ENCODE data around the gene RET.

RET gene

GRCh38 chr10:43076876-43077420, at the start of gene RET:
Gene RET, plus strand, starts transcription at chr10:43077069. Its CDS starts 190 bp downstream, at chr10:43077259.
- no peak for DNase-seq

DNA sequence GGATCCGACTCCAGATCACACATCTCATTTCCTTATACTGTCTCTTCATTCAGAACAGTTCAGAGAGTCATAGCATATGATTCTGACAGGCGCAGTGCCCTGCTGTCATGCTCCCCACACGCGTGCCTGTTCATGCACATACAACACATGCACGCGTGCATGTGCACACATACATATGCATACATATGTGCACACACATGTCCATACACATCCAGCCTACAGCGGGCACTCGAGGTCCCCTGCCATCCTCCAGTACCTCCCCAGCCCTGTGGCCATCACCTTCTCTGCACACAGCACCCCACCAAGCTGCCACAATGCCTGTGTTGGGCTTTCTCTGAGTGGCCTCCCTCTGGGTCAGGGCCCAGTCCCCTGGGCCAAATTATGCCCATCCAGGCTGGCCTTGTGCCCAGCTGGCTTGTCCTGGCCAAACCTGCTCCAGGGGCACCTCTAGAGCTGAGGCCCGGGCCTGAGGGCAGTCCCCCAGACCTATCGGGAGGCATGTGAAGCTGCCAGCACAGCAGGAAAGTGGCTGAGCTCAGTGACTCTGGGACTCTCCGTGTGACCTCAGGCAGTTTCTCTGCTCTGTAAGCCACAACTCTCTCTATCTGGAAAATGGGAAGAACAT, 49.4 kb upstream of the RET start:
- DNase-seq, result no peak

DNA sequence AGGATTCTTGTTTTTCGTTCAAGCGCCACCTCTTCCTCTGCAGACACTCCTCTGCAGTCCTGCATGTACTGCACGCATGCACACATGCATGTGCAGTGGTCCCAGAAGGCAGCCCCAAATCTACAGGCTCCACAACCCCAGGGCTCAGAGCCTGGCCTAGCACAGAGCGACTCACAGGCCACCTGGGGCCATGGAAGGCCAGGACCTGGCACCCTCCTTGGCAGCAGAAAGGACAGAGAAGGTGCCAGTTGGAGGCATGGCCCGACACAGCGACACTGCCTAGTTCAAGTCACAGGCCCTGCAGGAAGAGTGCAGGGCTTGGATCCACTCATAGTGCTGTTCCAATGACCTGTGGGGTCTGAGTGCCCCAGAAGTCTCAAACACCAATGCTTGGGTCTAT, 48.7 kb upstream of the RET start:
- no peak for DNase-seq

DNA sequence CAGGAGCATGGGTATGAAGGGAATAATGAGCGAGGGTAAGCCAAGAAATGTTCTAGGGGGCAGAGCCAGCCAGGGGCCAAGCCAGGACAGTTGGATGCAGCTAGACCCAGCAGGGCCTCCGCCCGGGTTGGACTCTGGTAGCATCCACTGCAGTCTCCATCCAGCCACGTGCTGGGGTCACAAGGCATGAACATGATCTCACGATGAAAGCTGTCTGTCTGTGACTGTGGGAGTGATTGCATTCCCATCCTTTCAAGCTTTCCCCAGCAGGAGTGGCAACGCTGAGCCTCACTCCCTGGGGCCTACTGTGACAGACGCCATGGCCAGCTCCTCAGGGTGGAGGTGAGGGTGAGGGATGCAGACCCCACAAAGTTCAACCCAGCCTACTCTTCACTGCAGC, 47.8 kb upstream of the RET start:
- no peak for DNase-seq

DNA sequence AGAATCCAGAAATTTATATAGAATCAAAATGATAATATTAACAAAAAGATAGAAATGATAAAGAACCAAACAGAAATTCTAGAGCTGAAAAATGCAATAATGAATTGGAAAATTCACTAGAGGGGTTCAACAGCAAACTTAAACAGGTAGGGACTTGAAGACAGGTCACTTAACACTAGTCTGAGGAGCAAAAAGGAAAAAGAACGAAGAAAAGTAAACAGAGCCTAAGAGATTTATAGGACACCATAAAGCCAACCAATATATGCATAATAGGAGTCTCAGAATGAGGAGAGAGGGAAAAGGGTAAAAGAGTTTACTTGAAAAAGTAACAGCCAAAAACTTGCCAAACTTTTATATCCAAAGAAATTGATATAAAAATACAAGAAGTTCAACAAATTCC, 44.3 kb upstream of the RET start:
- DNase-seq, result no peak

DNA sequence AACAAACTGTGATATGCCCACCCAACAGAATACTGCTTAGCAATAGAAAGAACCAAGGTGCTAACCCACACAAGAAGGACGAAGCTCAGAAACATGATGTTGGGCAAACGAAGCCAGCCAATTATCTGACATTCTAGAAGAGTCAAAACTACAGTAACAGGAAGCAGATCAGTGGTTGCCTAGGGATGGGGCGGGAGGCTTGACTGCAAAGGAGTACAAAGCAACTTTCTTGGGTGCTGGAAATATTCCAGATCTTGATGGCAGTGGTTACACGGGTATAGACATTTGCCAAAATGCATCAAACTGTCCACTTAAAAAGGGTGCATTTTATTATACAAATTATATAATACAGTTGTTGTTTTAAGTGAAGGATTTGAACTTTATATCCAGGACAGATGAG, 41.1 kb upstream of the RET start:
- DNase-seq, result no peak

GRCh38 chr10:43036481-43037428, 40.1 kb upstream of the RET start:
- DNase-seq, result no peak

GRCh38 chr10:43037440-43037839, 39.4 kb upstream of the RET start:
- no peak for DNase-seq

DNA sequence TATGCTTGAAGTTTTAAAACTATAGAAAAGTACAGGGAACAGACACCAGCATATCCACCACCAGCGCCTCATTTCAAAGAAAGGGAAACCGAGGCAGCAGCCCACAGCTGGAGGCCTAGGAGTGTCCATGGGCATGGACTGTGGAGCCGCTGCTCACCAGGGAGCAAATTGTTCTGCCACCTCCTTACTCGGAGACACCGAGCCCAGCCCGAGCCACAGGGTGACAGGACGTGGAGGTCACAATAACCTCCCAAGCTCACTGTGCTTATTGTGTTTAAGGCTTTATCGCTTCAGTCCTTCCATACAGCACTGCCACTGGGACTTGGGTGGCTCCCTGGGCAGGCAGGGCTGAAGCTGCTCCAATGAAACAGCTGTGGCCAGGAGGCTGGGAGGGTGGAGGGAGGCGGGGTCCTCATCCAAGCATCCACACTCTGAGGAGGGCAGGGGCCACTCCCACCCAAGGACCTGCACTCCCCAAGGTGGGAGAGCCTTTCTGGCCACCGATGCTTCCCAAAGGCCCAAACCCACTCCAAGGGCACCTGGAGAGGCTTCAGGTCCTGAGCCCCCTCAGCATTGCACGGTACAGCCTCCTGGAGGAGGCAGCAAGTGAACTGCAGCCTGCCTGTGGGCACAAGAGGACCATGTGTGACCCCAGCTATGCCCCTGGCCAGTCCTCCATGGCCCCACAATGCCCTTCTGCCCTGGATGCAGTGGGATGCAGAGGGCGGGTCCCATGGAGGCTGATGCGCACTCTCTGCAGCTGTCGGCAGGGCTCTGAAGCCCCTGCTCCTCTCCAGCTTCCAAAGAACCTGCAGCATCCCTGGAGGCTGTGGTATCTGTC, 38.7 kb upstream of the RET start:
- DNase-seq, result no peak

DNA sequence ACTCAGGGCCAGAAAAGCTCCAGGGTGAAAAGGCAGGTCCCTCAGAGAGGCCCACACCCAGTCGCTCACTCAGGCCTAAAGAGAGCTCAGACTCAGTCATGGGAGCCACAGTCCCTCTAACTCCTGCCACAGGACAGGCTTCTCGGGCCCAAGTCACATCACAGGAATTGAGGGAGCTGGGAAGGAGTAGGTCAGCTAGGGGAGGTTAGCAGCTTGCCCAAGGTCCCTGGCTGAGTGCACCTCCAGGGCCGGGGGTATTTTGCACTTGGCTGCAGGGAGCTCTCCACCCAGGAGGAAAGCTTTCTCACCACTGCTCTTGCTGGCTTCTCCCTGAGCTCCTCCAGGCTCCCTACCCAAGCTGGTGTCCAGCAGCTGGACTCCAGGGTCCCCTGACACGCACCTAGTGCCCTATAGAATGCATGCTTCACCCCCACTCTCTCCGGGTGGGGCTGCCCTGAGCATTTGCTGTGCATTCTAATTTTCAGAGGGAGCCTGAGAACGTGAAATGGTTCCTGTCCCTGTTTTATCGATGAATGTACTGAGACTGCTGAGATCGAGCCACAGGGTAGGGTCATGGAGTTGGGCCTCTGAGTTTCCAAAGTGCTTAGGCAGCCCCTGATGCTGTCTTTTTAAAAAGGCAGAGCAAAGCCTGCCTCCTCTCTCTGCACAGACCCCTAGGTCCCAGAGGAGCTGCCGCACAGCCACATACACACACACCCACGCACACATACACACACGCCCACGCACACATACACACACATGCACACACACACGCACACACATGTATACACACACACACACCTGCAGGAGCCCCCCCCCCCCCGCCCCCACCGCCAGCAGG, 37.9 kb upstream of the RET start:
- DNase-seq, result no peak

DNA sequence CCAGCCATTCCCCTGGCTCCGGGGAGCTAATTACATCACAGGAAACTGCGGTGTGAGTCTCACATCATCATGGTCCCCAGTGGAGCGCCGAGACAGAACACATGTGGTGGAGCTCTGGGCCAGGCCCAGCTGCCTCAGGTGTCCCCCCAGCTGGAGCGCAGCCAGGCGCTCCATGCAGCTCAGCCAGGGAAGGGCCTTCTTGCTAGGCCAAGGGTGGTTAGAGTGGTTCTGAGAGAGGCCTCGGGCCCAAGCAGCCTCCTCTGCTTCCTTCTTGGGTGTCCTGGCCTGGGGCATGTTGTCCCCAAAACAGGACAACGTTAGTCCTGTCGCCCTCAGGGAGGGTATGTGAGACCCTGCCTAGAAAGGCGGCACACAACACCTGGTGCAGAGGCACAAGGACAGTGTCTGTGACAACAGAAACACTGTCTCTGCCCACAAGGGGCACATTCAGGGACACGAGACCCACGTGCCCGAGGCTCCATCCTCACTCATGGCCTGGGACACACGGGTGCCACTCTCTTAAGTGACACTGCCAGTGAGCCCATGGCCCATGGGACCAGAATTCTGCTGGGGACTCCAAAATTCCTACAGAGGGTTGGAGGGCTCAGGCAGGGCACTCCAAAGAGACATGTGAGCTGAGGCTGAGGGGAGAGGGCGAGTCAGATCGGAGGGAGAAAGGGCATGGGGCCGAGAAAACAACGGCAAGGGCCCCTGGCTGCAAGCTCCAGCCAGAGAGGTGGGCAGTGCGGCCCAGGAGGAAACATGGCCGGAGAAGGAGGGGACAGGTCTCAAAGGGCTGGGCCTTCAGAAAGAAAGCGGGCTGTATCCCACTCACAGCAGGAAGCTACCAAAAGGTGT, 37.0 kb upstream of the RET start:
- DNase-seq, result no peak

DNA sequence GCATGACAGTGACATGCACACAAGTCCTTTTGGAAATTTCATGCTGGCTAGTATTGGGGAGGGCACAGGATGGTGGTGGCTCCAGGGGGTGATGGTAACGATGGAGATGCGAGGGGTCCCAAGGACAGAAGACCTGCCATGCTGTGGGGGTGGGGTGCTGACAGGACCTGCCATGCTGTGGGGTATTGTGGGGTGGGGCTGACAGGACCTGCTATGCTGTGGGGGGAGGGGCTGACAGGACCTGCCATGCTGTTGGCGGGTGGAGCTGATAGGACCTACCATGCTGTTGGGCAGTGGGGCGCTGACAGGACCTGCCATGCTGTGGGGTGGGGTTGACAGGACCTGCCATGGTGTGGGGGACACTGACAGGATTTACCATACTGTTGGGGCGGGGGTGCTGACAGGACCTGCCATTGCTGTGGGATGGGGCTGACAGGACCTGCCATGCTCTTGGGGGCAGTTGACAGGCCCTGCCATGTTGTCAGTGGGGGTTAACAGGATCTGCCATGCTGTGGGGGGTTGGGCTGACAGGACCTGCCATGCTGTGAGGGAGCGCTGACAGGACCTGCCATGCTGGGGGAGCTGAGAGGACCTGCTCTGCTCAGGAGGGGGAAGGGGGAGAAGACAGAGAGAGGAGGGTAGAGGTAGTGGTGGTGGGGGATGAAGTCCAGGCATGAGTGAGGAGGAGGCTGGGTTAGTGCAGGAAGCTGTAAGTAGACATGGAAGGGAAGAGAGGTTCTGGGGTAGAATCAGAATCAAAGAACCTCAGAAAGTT, 36.2 kb upstream of the RET start:
- DNase-seq, result no peak

- DNase-seq, result no peak
Observed at GRCh38 chr10:43041422-43042342, 35.2 kb upstream of the RET start.

- DNase-seq, result no peak
Observed at GRCh38 chr10:43042503-43043341, 34.1 kb upstream of the RET start.

DNA sequence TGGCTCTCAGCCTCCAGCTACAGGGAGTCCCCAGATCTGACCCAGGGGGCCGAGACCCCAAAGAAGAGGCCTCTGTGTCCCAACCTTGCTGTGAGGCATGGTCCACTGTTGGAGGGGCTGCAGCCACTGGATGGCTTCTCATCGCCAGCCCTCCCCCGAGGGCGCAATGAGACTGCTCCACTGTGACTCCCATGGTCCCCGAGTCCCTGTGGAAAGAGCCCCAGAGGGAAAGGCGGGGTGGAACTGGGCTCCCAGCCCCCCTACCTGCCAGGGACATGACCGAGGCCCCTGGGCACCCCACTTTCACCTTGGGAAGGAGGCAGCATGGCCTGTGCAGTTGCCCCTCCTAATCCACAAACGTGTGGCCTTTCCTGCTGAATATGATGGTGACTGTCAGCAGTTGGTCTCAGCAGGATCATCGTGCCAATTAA, 33.5 kb upstream of the RET start:
- DNase-seq, result no peak

DNA sequence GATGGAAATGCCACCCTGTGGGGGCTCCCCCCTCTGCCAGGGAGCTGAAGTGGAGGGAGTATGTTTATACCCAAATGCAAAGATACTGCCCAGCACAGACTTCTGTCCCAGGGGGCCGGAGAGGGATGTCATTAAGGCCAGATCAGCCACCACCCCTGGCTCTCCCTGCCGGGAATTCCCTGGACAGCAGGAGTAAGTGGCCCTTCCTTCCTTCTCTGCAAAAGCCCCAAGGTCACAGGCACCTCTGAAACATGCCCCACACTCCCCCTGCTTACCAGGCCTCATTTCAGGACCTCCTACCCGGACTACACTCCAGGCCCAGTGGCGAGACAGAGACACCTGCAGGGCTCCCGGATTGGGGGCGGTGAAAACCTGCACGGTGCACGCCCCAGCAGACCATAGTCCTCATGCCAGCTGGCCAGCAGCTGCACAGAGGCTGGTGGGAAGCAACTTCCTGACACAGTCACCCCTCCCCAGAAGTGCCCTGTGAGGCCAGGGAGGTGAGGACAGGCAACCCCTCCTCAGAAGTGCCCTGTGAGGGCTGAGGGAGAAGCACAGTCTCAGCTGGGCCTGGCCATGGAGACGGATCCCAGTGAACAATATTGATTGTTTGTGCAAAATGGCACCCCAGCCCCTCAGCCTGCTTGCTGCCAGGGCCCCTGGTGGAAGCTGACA, 33.0 kb upstream of the RET start:
- DNase-seq, result no peak

GRCh38 chr10:43044448-43044921, 32.4 kb upstream of the RET start:
- DNase-seq, result no peak

Measured in cerebellar nuclear complex (tissue), 1 donor.